Measurements from ENCODE around the gene MT1E.
A peak's percentile ranks its signal among the peaks of the same experiment; 100 is the strongest.

The MT1E gene

DNA sequence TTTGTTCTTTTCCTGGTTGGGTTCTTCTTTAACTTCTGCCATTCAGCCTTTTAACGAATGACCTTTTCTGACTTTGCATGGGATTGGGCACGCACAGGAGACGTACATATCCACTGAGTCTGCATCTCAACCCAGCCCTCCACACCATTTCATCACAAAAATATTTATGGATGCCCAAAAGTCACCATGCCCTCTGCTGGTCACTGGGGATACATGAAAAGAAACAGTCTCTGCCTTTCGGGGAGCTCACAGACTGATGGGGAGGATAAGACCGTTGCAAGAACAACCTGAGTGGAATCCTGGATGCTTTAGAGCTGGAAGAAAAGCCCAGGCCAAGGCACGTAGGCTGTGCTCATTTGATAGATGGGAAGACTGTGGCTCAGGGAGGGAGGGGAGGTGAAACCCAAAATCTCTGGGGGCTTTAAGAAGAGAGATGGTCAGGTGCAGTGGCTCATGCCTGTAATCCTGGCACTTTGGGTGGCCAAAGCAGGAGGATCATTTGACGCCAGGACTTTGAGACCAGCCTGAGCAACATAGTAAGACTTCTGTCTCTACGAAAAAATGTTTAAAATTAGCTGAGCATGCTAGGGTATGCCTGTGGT lies 25.1 kb upstream of the MT1E start:
- H3K4me3 ChIP-seq (replicated peaks in 1 of 2; ENCODE audit: low read depth in 2 of 2, low read length in 2 of 2): no peak overlapping the region
- peak; percentile 67 to 78 for DNase-seq (ENCODE audit: low read depth in 2 of 2)
- TF ChIP-seq, protein P1, sequence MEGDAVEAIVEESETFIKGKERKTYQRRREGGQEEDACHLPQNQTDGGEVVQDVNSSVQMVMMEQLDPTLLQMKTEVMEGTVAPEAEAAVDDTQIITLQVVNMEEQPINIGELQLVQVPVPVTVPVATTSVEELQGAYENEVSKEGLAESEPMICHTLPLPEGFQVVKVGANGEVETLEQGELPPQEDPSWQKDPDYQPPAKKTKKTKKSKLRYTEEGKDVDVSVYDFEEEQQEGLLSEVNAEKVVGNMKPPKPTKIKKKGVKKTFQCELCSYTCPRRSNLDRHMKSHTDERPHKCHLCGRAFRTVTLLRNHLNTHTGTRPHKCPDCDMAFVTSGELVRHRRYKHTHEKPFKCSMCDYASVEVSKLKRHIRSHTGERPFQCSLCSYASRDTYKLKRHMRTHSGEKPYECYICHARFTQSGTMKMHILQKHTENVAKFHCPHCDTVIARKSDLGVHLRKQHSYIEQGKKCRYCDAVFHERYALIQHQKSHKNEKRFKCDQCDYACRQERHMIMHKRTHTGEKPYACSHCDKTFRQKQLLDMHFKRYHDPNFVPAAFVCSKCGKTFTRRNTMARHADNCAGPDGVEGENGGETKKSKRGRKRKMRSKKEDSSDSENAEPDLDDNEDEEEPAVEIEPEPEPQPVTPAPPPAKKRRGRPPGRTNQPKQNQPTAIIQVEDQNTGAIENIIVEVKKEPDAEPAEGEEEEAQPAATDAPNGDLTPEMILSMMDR (IDR thresholded peaks at IDR 0.05; ENCODE audit: low read depth, low read length): peak; percentile 71

DNA sequence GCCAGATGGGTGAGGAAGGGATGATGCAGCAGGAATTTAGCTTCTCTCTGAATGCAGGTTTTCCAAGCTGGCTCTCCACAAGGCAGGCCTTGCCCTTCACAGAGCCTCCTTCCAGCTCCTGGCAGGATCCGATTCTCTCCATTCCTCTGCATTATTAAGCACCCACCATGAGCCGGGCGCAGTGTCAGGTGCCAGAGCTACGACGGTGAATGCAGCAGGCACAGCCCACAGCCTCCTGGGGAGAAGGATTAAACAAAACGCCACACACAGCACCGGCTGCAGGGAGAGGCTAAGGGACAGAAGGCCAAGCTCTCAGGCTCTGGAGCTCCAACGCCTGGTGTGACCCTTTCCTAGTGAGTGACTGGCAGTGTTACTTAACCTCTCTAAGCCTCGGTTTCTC lies 24.3 kb upstream of the MT1E start:
- TF ChIP-seq, protein P1 (IDR thresholded peaks at IDR 0.05; ENCODE audit: low read depth, low read length): no peak

DNA sequence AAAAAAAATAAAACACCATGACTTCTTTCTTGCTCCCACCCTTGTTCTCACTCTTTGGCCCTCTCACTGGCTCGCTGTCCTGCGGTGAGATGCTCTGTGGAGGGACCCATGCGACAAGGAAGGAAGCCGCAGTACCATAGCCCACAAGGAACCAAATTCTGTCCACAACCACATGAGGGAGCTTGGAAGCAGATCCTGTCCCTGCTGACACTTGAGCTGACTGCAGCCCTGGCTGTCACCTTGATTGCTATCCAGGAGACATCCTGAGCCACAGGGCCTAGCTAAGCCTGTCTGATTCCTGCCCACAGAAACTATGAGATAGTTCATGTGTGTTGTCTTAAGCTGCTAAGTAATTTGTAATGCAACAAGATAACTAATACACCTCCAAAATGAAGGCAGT lies 22.0 kb upstream of the MT1E start:
- peak; percentile 50 to 56 for DNase-seq (ENCODE audit: low read depth in 2 of 2)
- H3K4me3 ChIP-seq (replicated peaks in 1 of 2; ENCODE audit: low read depth in 2 of 2, low read length in 2 of 2): no peak overlapping the region
- TF ChIP-seq, protein P1 (IDR thresholded peaks at IDR 0.05; ENCODE audit: low read depth, low read length): peak; percentile 40

More for the DNA sequence above, 24.3 kb upstream of the MT1E start:
- H3K4me3 ChIP-seq (replicated peaks in 1 of 2; ENCODE audit: low read depth in 2 of 2, low read length in 2 of 2): no peak overlapping the region
- DNase-seq (ENCODE audit: low read depth in 2 of 2): no peak

DNA sequence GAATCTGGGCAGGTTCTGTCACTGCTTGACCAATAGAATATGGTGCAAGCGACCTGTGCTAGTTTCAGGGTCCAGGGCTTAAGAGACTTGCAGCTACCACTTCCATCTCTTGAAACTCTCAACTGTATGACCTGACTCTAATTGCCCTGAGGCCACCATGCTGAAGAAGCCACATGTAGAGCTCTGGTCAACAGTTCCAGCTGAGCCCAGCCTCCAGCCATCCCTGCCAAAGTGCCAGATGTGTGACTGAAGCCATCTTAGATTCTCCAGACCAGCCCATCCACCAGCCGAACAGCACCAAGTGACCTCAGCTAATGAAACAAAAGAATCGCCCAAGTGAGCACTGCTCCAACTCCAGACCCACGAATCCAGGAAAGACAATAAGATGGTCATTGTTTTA lies 20.6 kb upstream of the MT1E start:
- H3K4me3 ChIP-seq (replicated peaks in 1 of 2; ENCODE audit: low read depth in 2 of 2, low read length in 2 of 2): no peak overlapping the region
- TF ChIP-seq, protein P1 (IDR thresholded peaks at IDR 0.05; ENCODE audit: low read depth, low read length): no peak

DNA sequence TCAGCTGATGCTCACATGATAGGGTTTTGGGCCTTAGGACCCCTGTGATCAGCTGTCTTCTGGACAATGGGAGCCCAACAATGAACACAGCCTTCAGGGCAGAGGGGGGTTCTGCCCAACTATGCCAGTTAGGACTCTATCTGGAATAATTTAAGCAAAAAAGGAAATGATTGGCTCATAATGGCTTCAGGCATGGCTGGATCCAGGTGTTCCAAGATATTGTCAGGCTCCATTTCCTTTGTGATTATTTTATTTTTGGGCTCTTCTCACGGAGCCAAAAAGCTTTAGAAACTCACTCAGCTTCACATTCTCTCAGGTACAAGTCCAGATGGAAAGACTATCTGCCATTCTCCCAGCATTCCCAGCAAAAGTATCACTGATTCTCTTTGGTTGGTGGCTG lies 20.1 kb upstream of the MT1E start:
- DNase-seq (ENCODE audit: low read depth in 2 of 2): no peak
- no peak overlapping the region for H3K4me3 ChIP-seq (replicated peaks in 1 of 2; ENCODE audit: low read depth in 2 of 2, low read length in 2 of 2)
- TF ChIP-seq, protein P1 (IDR thresholded peaks at IDR 0.05; ENCODE audit: low read depth, low read length): no peak

More for the DNA sequence above, 20.6 kb upstream of the MT1E start:
- no peak for DNase-seq (ENCODE audit: low read depth in 2 of 2)

DNA sequence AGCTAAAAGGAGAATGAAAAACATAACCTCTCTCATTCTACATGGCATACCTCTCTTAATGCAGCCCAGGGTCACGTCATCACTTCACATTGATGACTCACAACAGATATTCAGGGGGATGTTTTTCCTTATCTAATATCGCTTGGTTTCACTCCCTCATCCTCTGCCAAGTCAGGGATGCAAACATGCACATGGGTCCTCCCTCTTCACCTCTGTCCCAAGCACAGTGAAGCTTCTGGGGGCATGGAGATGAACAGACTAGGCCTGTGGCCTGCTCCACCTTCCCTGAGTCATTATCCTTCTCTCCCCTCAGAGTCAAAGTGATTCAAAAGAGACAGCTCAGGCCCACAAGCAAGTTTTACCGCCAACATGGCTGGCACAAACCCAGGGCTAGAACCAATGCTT lies 19.5 kb upstream of the MT1E start:
- no peak overlapping the region for H3K4me3 ChIP-seq (replicated peaks in 1 of 2; ENCODE audit: low read depth in 2 of 2, low read length in 2 of 2)
- DNase-seq (ENCODE audit: low read depth in 2 of 2): peak in 1 of 2 donors; percentile 92
- TF ChIP-seq, protein P1 (IDR thresholded peaks at IDR 0.05; ENCODE audit: low read depth, low read length): no peak
